HG02973 (cell line): Measurements from ENCODE around the gene ARHGEF7.
"Not testable (repeated sequence)": the region's sequence is repeated elsewhere in the genome, so short reads cannot be mapped to it uniquely, and the experiment has no call there.

Experiments
- ATAC-seq: cut with Tn5 transposase; IDR thresholded peaks from one replicate; pipeline ENCODE4 v1.9.1; 2021; ENCODE audit warnings: moderate library complexity; ENCODE audit not compliant: unreplicated experiment

Gene ARHGEF7

GRCh38 chr13:111115061-111115964, at the start of gene ARHGEF7:
TSS of gene ARHGEF7 (plus strand) at chr13:111115310. CDS start at chr13:111115527, 217 bp downstream.
- no peak for ATAC-seq

- no peak for ATAC-seq
These were observed 49.4 kb upstream of the ARHGEF7 start for GRCh38 chr13:111065698-111066097.

- no peak for ATAC-seq
These were observed 48.6 kb upstream of the ARHGEF7 start for GRCh38 chr13:111066544-111066943.

- no peak for ATAC-seq
These were observed 47.1 kb upstream of the ARHGEF7 start for GRCh38 chr13:111068009-111068350.

- not testable (repeated sequence) for ATAC-seq
These were observed 44.0 kb upstream of the ARHGEF7 start for GRCh38 chr13:111071120-111071519.

- ATAC-seq, result not testable (repeated sequence)
These were observed 43.6 kb upstream of the ARHGEF7 start for GRCh38 chr13:111071526-111071925.

- ATAC-seq, result no peak
These were observed 40.3 kb upstream of the ARHGEF7 start for GRCh38 chr13:111074826-111075225.

- no peak for ATAC-seq
These were observed 38.7 kb upstream of the ARHGEF7 start for GRCh38 chr13:111076155-111077013.

GRCh38 chr13:111079375-111079774, 35.7 kb upstream of the ARHGEF7 start:
- no peak for ATAC-seq

- no peak for ATAC-seq
These were observed 34.5 kb upstream of the ARHGEF7 start for GRCh38 chr13:111080642-111081041.

- no peak for ATAC-seq
These were observed 32.9 kb upstream of the ARHGEF7 start for GRCh38 chr13:111082240-111082639.

GRCh38 chr13:111082769-111083168, 32.3 kb upstream of the ARHGEF7 start:
- not testable (repeated sequence) for ATAC-seq

GRCh38 chr13:111083693-111084092, 31.4 kb upstream of the ARHGEF7 start:
- not testable (repeated sequence) for ATAC-seq

GRCh38 chr13:111090169-111090568, 24.9 kb upstream of the ARHGEF7 start:
- no peak for ATAC-seq

GRCh38 chr13:111092685-111093084, 22.4 kb upstream of the ARHGEF7 start:
- ATAC-seq, result no peak

- ATAC-seq, result no peak
These were observed 22.0 kb upstream of the ARHGEF7 start for GRCh38 chr13:111093136-111093535.

GRCh38 chr13:111093634-111094033, 21.5 kb upstream of the ARHGEF7 start:
- no peak for ATAC-seq

- no peak for ATAC-seq
These were observed 19.9 kb upstream of the ARHGEF7 start for GRCh38 chr13:111095031-111095840.

GRCh38 chr13:111095911-111096501, 19.1 kb upstream of the ARHGEF7 start:
- no peak for ATAC-seq

- no peak for ATAC-seq
These were observed 15.8 kb upstream of the ARHGEF7 start for GRCh38 chr13:111099290-111099689.

GRCh38 chr13:111110054-111110453, 5.1 kb upstream of the ARHGEF7 start:
- no peak for ATAC-seq
